HEK293 (cell line): ENCODE data around the gene KDELR1.

Experiments
- CTCF ChIA-PET: fragments of 350-600 bp; formaldehyde crosslinking; extraction: SDS; loops from one replicate; lab custom pipeline; 2021; ENCODE audit warnings: antibody characterized with exemption; lab: Yijun Ruan, JAX
- POLR2A ChIA-PET: fragments of 300-600 bp; formaldehyde crosslinking; extraction: SDS; loops from one replicate; lab custom pipeline; 2020; ENCODE audit warnings: antibody characterized with exemption, inconsistent platforms; lab: Yijun Ruan, JAX
- H3K27ac ChIP-seq: fragments of 200-500 bp; sonication (Bioruptor generic); 2 replicates; pipeline ENCODE4 v1.5.1; 2014; ENCODE audit warnings: low read depth, low read length, control low read depth, inconsistent platforms; ENCODE audit errors: extremely low read depth
- H3K36me3 ChIP-seq, 2 experiments: fragments of 200-500 bp in 1 of 2; sonication (Bioruptor generic) in 1 of 2; 1 replicate in 1 of 2; 2 replicates in 1 of 2; pipeline ENCODE4 v1.5.1; 2014 to 2017; ENCODE audit warnings: inconsistent platforms in 2 of 2, low read length in 2 of 2; ENCODE audit not compliant: control insufficient read depth in 2 of 2, insufficient read depth in 1 of 2
- H3K4me1 ChIP-seq: fragments of 200-500 bp; sonication (Bioruptor generic); 2 replicates; pipeline ENCODE4 v1.5.1; 2014; ENCODE audit warnings: mild to moderate bottlenecking, low read length, inconsistent platforms; ENCODE audit not compliant: control insufficient read depth, insufficient read depth
- H3K4me3 ChIP-seq: 2 replicates; pipeline ENCODE4 v1.5.1; 2011; ENCODE audit warnings: low read depth, mild to moderate bottlenecking, control low read depth, low read length, moderate library complexity
- H3K9me3 ChIP-seq: fragments of 200-500 bp; sonication (Bioruptor generic); 2 replicates; pipeline ENCODE4 v1.5.1; 2014; ENCODE audit warnings: low read depth, low read length, inconsistent platforms; ENCODE audit not compliant: control insufficient read depth, insufficient read depth
- GLIS1 ChIP-seq: fragments of 450-650 bp; formaldehyde crosslinking; IDR thresholded peaks from 2 replicates; pipeline ENCODE4 v1.5.1; 2016; ENCODE audit warnings: missing biosample characterization, missing genetic modification characterization
- GLIS2 ChIP-seq: fragments of 450-650 bp; formaldehyde crosslinking; IDR thresholded peaks from 2 replicates; pipeline ENCODE4 v1.5.1; 2016; ENCODE audit warnings: missing biosample characterization, missing genetic modification characterization
- INSM2 ChIP-seq: fragments of 450-650 bp; formaldehyde crosslinking; IDR thresholded peaks from 2 replicates; pipeline ENCODE4 v1.5.1; 2016; ENCODE audit warnings: missing biosample characterization, missing genetic modification characterization
- KLF8 ChIP-seq: fragments of 450-650 bp; formaldehyde crosslinking; IDR thresholded peaks from 2 replicates; pipeline ENCODE4 v1.5.1; 2016; ENCODE audit warnings: missing biosample characterization, missing genetic modification characterization
- MEIS1 ChIP-seq: sonication (generic); formaldehyde crosslinking; IDR thresholded peaks from 2 replicates; pipeline ENCODE4 v1.8.1; 2022; ENCODE audit warnings: missing genetic modification reagents, mild to moderate bottlenecking, borderline replicate concordance
- MZF1 ChIP-seq: fragments of 450-650 bp; formaldehyde crosslinking; IDR thresholded peaks from 2 replicates; pipeline ENCODE4 v1.5.1; 2017; ENCODE audit warnings: missing biosample characterization, missing genetic modification characterization, borderline replicate concordance
- PRDM10 ChIP-seq: fragments of 450-650 bp; formaldehyde crosslinking; IDR thresholded peaks from 2 replicates; pipeline ENCODE4 v1.5.1; 2016; ENCODE audit warnings: missing biosample characterization, missing genetic modification characterization
- SALL2 ChIP-seq: fragments of 450-650 bp; formaldehyde crosslinking; IDR thresholded peaks from 2 replicates; pipeline ENCODE4 v1.5.0; 2017; ENCODE audit warnings: missing biosample characterization, mild to moderate bottlenecking, missing genetic modification characterization, borderline replicate concordance
- YY2 ChIP-seq: fragments of 450-650 bp; formaldehyde crosslinking; IDR thresholded peaks from 2 replicates; pipeline ENCODE4 v1.5.1; 2016; ENCODE audit warnings: missing biosample characterization, missing genetic modification characterization
- ZBTB26 ChIP-seq: fragments of 450-650 bp; formaldehyde crosslinking; optimal IDR thresholded peaks from 2 replicates; pipeline ENCODE3; 2016; ENCODE audit warnings: missing biosample characterization, mild to moderate bottlenecking, missing genetic modification characterization
- ZFP3 ChIP-seq: fragments of 450-650 bp; formaldehyde crosslinking; IDR thresholded peaks from 2 replicates; pipeline ENCODE4 v1.5.1; 2016; ENCODE audit warnings: low read depth, missing biosample characterization, missing genetic modification characterization
- ZNF10 ChIP-seq: fragments of 450-650 bp; formaldehyde crosslinking; IDR thresholded peaks from 2 replicates; pipeline ENCODE4 v1.5.1; 2017; ENCODE audit warnings: missing biosample characterization, missing genetic modification characterization
- ZNF169 ChIP-seq: fragments of 450-650 bp; formaldehyde crosslinking; IDR thresholded peaks from 2 replicates; pipeline ENCODE4 v1.5.1; 2016; ENCODE audit warnings: missing biosample characterization, missing genetic modification characterization
- ZNF175 ChIP-seq: fragments of 450-650 bp; formaldehyde crosslinking; IDR thresholded peaks from 2 replicates; pipeline ENCODE4 v1.5.1; 2016; ENCODE audit warnings: missing biosample characterization, missing genetic modification characterization
- ZNF248 ChIP-seq: fragments of 450-650 bp; formaldehyde crosslinking; IDR thresholded peaks from 2 replicates; pipeline ENCODE4 v1.5.1; 2017; ENCODE audit warnings: missing biosample characterization, missing genetic modification characterization
- ZNF37A ChIP-seq: fragments of 450-650 bp; IDR thresholded peaks from 2 replicates; pipeline ENCODE4 v1.5.1; 2018; ENCODE audit warnings: missing biosample characterization, missing genetic modification characterization
- ZNF501 ChIP-seq: fragments of 450-650 bp; formaldehyde crosslinking; IDR thresholded peaks from 2 replicates; pipeline ENCODE4 v1.5.1; 2016; ENCODE audit warnings: missing biosample characterization, missing genetic modification characterization
- ZNF521 ChIP-seq: fragments of 450-650 bp; formaldehyde crosslinking; IDR thresholded peaks from 2 replicates; pipeline ENCODE4 v1.5.1; 2017; ENCODE audit warnings: missing biosample characterization, mild to moderate bottlenecking, missing genetic modification characterization
- ZNF530 ChIP-seq: fragments of 450-650 bp; formaldehyde crosslinking; IDR thresholded peaks from 2 replicates; pipeline ENCODE4 v1.5.1; 2016; ENCODE audit warnings: low read depth, missing biosample characterization, missing genetic modification characterization
- ZNF560 ChIP-seq: fragments of 450-650 bp; formaldehyde crosslinking; IDR thresholded peaks from 2 replicates; pipeline ENCODE4 v1.5.1; 2017; ENCODE audit warnings: missing biosample characterization, missing genetic modification characterization, borderline replicate concordance
- ZNF585B ChIP-seq: fragments of 450-650 bp; formaldehyde crosslinking; IDR thresholded peaks from 2 replicates; pipeline ENCODE4 v1.5.1; 2016; ENCODE audit warnings: missing biosample characterization, missing genetic modification characterization
- ZNF664 ChIP-seq: fragments of 450-650 bp; formaldehyde crosslinking; IDR thresholded peaks from 2 replicates; pipeline ENCODE4 v1.5.1; 2016; ENCODE audit warnings: missing biosample characterization, missing genetic modification characterization
- ZNF701 ChIP-seq: fragments of 450-650 bp; formaldehyde crosslinking; IDR thresholded peaks from 2 replicates; pipeline ENCODE4 v1.5.1; 2016; ENCODE audit warnings: missing biosample characterization, missing genetic modification characterization
- ZNF768 ChIP-seq: fragments of 450-650 bp; formaldehyde crosslinking; IDR thresholded peaks from 2 replicates; pipeline ENCODE4 v1.5.1; 2018; ENCODE audit warnings: missing biosample characterization, mild to moderate bottlenecking, missing genetic modification characterization
- ZNF792 ChIP-seq: fragments of 450-650 bp; formaldehyde crosslinking; IDR thresholded peaks from 2 replicates; pipeline ENCODE4 v1.5.1; 2016; ENCODE audit warnings: missing biosample characterization, missing genetic modification characterization
- TF ChIP-seq, protein P1 (sequence below): sonication (generic); formaldehyde crosslinking; IDR thresholded peaks from 2 replicates; pipeline ENCODE4 v1.8.1; 2022; ENCODE audit warnings: mild to moderate bottlenecking, moderate library complexity, missing genetic modification reagents

Gene KDELR1

GRCh38 chr19:48382286-48382685, 9.1 kb downstream of the KDELR1 start:
- H3K4me1 ChIP-seq: no peaks in the 10 kb centered on the region
- H3K4me3 ChIP-seq: no peak overlapping the region
- H3K9me3 ChIP-seq: no peaks in the 10 kb centered on the region
- TF ChIP-seq ZNF501 (no peak), KLF8 (no peak), INSM2 (tag by site-specific recombination) (no peak), YY2 (tag by site-specific recombination) (no peak), ZNF585B (no peak), ZNF560 (tag by site-specific recombination) (no peak), ZNF248 (no peak), ZNF701 (tag by site-specific recombination) (no peak), ZNF530 (tag by site-specific recombination) (no peak)
- peaks cover 50 to 57% of the 10 kb centered on the region in 2 experiments for H3K36me3 ChIP-seq
- POLR2A ChIA-PET: no interaction called here
- H3K27ac ChIP-seq: no peak overlapping the region
- CTCF ChIA-PET: interaction anchor here (2.0 kb wide), 1 partner anchor 9 kb away, joined by 14 read pairs; the partner anchor contains the start of gene KDELR1

- Histone ChIP-seq H3K4me1 (no peaks in the 10 kb centered on the region), H3K9me3 (no peaks in the 10 kb centered on the region), H3K4me3 (no peak overlapping the region), H3K36me3 (peaks cover 41 to 47% of the 10 kb centered on the region in 2 experiments), H3K27ac (no peak overlapping the region)
- TF ChIP-seq ZFP3 (no peak), ZNF768 (no peak), ZNF664 (tag by site-specific recombination) (peak; percentile 48; the same call in 1 of the 2 replicates), GLIS1 (no peak), ZNF169 (no peak), MEIS1 (no peak), ZNF792 (tag by site-specific recombination) (no peak)
- TF ChIP-seq, protein P1, sequence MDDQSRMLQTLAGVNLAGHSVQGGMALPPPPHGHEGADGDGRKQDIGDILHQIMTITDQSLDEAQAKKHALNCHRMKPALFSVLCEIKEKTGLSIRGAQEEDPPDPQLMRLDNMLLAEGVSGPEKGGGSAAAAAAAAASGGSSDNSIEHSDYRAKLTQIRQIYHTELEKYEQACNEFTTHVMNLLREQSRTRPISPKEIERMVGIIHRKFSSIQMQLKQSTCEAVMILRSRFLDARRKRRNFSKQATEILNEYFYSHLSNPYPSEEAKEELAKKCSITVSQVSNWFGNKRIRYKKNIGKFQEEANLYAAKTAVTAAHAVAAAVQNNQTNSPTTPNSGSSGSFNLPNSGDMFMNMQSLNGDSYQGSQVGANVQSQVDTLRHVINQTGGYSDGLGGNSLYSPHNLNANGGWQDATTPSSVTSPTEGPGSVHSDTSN: no peak
- ChIA-PET CTCF (interaction anchor here (0.9 to 2.0 kb wide), 2 partner anchors 10 to 61 kb away, joined by 3 to 14 read pairs; partner anchors contain the start of gene KDELR1), POLR2A (interaction anchor here (0.7 to 3.0 kb wide), 6 partner anchors 8 to 1332 kb away, joined by 3 to 14 read pairs (median 4); partner anchors contain the start of gene KDELR1)
These were observed 10.0 kb downstream of the KDELR1 start for GRCh38 chr19:48381178-48381950.

DNA sequence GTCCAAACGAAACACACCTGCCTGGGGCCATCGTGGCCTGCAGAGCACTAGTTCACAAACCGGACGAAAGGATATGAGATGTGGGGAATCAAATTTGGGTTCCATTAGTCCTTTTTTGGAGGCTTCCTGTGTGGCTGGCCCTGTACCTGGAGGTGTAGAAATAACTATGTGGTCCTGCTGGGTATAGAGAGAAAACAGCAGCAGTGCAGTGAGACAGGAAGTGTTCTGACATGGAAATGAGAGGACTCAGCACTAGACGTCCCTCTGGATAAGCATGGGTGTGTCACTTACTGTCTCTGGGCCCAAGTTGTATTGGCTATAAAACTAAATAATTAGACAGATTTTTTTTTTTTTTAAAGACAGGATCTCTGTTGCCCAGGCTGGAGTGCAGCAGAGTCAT, 12.3 kb downstream of the KDELR1 start:
- CTCF ChIA-PET: no interaction called here
- no peak overlapping the region for H3K4me3 ChIP-seq
- TF ChIP-seq ZNF175 (no peak), SALL2 (tag by site-specific recombination) (no peak), ZNF10 (tag by site-specific recombination) (no peak), MZF1 (tag by site-specific recombination) (no peak), GLIS2 (no peak), ZNF37A (tag by site-specific recombination) (no peak), ZNF521 (tag by site-specific recombination) (no peak), ZNF585B (no peak), ZBTB26 (no peak), PRDM10 (tag by site-specific recombination) (no peak)

More for the DNA sequence above, 12.3 kb downstream of the KDELR1 start:
- H3K4me1 ChIP-seq: no peaks in the 10 kb centered on the region
- POLR2A ChIA-PET: interaction anchor here (0.6 to 3.0 kb wide), 2 partner anchors 12 to 15 kb away, joined by 8 to 14 read pairs; partner anchors contain the start of genes KDELR1, SYNGR4 and TMEM143
- no peak overlapping the region; the same call in 1 of the 2 replicates for H3K27ac ChIP-seq
- peaks cover 18 to 24% of the 10 kb centered on the region in 2 experiments for H3K36me3 ChIP-seq
- no peaks in the 10 kb centered on the region for H3K9me3 ChIP-seq
